Stimulated activated CD4-positive, alpha-beta T cell treated with anti-CD3 and anti-CD28 coated beads, Interleukin-2, amount 100 ng/mL, for 24 hours (primary cell): ENCODE results near the gene NAP1L4.

ENCODE experiments used
- DNase-seq, 2 donors: peaks; one replicate each; pipeline ENCODE4 v3.0.0-alpha.2; 2020

NAP1L4 gene

GRCh38 chr11:3010521-3011275 lies 18.6 kb upstream of the NAP1L4 start:
- no peak for DNase-seq

GRCh38 chr11:3010004-3010403 lies 17.9 kb upstream of the NAP1L4 start:
- DNase-seq: no peak

GRCh38 chr11:3009481-3009880 lies 17.4 kb upstream of the NAP1L4 start:
- DNase-seq: no peak

- DNase-seq: no peak
Observed at GRCh38 chr11:3008746-3009336, 16.7 kb upstream of the NAP1L4 start.

GRCh38 chr11:3007404-3008010 lies 15.4 kb upstream of the NAP1L4 start:
- no peak for DNase-seq

- DNase-seq: no peak
Observed at GRCh38 chr11:3006505-3007260, 14.6 kb upstream of the NAP1L4 start.

- DNase-seq: no peak
Observed at GRCh38 chr11:3004481-3004880, 12.4 kb upstream of the NAP1L4 start.

- DNase-seq: no peak
Observed at GRCh38 chr11:3003396-3004231, 11.5 kb upstream of the NAP1L4 start.

GRCh38 chr11:3002871-3003270 lies 10.7 kb upstream of the NAP1L4 start:
- DNase-seq: no peak

- no peak for DNase-seq
Observed at GRCh38 chr11:3002351-3002861, 10.3 kb upstream of the NAP1L4 start.

GRCh38 chr11:3001496-3001895 lies 9.4 kb upstream of the NAP1L4 start:
- no peak for DNase-seq

GRCh38 chr11:3000032-3000961 lies 8.2 kb upstream of the NAP1L4 start:
- DNase-seq: no peak

- DNase-seq: no peak
Observed at GRCh38 chr11:2999464-2999998, 7.4 kb upstream of the NAP1L4 start.

- no peak for DNase-seq
Observed at GRCh38 chr11:2998073-2998850, 6.1 kb upstream of the NAP1L4 start.

- DNase-seq: no peak
Observed at GRCh38 chr11:2997406-2997805, 5.3 kb upstream of the NAP1L4 start.

- no peak for DNase-seq
Observed at GRCh38 chr11:2996976-2997375, 4.8 kb upstream of the NAP1L4 start.

GRCh38 chr11:2995893-2996554 lies 3.9 kb upstream of the NAP1L4 start:
- DNase-seq: no peak

- DNase-seq: no peak
Observed at GRCh38 chr11:2995031-2995561, 3.0 kb upstream of the NAP1L4 start.

- DNase-seq: no peak
Observed at GRCh38 chr11:2994336-2994730, 2.2 kb upstream of the NAP1L4 start.
